Measurements from ENCODE around the gene TCAIM. TPM values are rescaled to one million over a fixed set of nuclear protein-coding genes. Genes with fewer than 3 reads are reported as not detected.

TCAIM gene
- total and polyA plus RNA-seq, 9 of the 15 experiments (the other 6 are each of a cell fraction or from before 2014, with no cell fraction given) = 19.7 to 53.3 (median 36.9) TPM

- TF ChIP-seq, protein P1, sequence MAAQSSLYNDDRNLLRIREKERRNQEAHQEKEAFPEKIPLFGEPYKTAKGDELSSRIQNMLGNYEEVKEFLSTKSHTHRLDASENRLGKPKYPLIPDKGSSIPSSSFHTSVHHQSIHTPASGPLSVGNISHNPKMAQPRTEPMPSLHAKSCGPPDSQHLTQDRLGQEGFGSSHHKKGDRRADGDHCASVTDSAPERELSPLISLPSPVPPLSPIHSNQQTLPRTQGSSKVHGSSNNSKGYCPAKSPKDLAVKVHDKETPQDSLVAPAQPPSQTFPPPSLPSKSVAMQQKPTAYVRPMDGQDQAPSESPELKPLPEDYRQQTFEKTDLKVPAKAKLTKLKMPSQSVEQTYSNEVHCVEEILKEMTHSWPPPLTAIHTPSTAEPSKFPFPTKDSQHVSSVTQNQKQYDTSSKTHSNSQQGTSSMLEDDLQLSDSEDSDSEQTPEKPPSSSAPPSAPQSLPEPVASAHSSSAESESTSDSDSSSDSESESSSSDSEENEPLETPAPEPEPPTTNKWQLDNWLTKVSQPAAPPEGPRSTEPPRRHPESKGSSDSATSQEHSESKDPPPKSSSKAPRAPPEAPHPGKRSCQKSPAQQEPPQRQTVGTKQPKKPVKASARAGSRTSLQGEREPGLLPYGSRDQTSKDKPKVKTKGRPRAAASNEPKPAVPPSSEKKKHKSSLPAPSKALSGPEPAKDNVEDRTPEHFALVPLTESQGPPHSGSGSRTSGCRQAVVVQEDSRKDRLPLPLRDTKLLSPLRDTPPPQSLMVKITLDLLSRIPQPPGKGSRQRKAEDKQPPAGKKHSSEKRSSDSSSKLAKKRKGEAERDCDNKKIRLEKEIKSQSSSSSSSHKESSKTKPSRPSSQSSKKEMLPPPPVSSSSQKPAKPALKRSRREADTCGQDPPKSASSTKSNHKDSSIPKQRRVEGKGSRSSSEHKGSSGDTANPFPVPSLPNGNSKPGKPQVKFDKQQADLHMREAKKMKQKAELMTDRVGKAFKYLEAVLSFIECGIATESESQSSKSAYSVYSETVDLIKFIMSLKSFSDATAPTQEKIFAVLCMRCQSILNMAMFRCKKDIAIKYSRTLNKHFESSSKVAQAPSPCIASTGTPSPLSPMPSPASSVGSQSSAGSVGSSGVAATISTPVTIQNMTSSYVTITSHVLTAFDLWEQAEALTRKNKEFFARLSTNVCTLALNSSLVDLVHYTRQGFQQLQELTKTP (IDR thresholded peaks at IDR 0.05; ENCODE audit: low read depth in 1 of 2, partially characterized antibody in 2 of 2) = no peak
- TF ChIP-seq, protein P2, sequence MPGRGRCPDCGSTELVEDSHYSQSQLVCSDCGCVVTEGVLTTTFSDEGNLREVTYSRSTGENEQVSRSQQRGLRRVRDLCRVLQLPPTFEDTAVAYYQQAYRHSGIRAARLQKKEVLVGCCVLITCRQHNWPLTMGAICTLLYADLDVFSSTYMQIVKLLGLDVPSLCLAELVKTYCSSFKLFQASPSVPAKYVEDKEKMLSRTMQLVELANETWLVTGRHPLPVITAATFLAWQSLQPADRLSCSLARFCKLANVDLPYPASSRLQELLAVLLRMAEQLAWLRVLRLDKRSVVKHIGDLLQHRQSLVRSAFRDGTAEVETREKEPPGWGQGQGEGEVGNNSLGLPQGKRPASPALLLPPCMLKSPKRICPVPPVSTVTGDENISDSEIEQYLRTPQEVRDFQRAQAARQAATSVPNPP (IDR thresholded peaks at IDR 0.05; ENCODE audit: borderline replicate concordance, insufficient read depth, insufficient read length) = no peak
- TF ChIP-seq MTA3 (IDR thresholded peaks at IDR 0.05; ENCODE audit: borderline replicate concordance) (peak; percentile 40; the same call in 1 of the 2 replicates), ZNF696 (CRISPR knock-in tag; conservative IDR thresholded peaks at IDR 0.05) (no peak), EP400 (IDR thresholded peaks at IDR 0.05) (peak; percentile 30; the same call in 1 of the 2 replicates), ZNF384 (IDR thresholded peaks at IDR 0.05; ENCODE audit: low read depth, low read length) (no peak), CHD4 (IDR thresholded peaks at IDR 0.05; ENCODE audit: insufficient read depth, insufficient replicate concordance, low read depth, low read length, poor library complexity, severe bottlenecking) (no peak), FOXO4 (CRISPR knock-in tag; IDR thresholded peaks at IDR 0.05) (no peak), KDM2B (CRISPR knock-in tag; IDR thresholded peaks at IDR 0.05) (no peak), GABPA (tag; conservative IDR thresholded peaks at IDR 0.05; ENCODE audit: low read depth) (0 out of 2 replicates have a peak, but pooled peaks have one; percentile 26), MCM2 (IDR thresholded peaks at IDR 0.05; ENCODE audit: low read depth) (no peak), HDAC2 (IDR thresholded peaks at IDR 0.05) (0 out of 2 replicates have a peak, but pooled peaks have one; percentile 39), TFAM (CRISPR knock-in tag; conservative IDR thresholded peaks at IDR 0.05) (no peak), VEZF1 (CRISPR knock-in tag; IDR thresholded peaks at IDR 0.05) (peak; percentile 41; the same call in 1 of the 2 replicates), JUND (IDR thresholded peaks at IDR 0.05; ENCODE audit: borderline replicate concordance, low read depth, low read length) (peak; percentile 98), JUND (tag; IDR thresholded peaks at IDR 0.05; ENCODE audit: borderline replicate concordance, low read depth, low read length) (peak; percentile 97), NFIC (IDR thresholded peaks at IDR 0.05) (no peak), SMARCE1 (IDR thresholded peaks at IDR 0.05) (peak; percentile 86)
- TF ChIP-seq, protein P3, sequence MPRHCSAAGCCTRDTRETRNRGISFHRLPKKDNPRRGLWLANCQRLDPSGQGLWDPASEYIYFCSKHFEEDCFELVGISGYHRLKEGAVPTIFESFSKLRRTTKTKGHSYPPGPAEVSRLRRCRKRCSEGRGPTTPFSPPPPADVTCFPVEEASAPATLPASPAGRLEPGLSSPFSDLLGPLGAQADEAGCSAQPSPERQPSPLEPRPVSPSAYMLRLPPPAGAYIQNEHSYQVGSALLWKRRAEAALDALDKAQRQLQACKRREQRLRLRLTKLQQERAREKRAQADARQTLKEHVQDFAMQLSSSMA (CRISPR knock-in tag; IDR thresholded peaks at IDR 0.05) = no peak
These were observed 16.9 kb downstream of the TCAIM start (continued) for GRCh38 chr3:44355362-44356033.

Data from K562 (cell line).